Keratinocyte (primary cell): ENCODE measurements around the gene STEAP1B. TPM values are rescaled to one million over a fixed set of nuclear protein-coding genes. Genes with fewer than 3 reads are reported as not detected.

Experiments
- DNase-seq: peaks from one replicate; pipeline ENCODE4 v3.0.0-alpha.2; 2011; ENCODE audit warnings: low read depth, missing footprints, low spot score
- FAIRE-seq: peaks from 2 replicates; lab custom pipeline; 2011; peaks lifted over from hg19 to GRCh38; lab: Jason Lieb, UNC
- H2AFZ ChIP-seq: 2 replicates; pipeline ENCODE4 v1.6.0; 2012; ENCODE audit warnings: low read length, control low read depth, inconsistent platforms; ENCODE audit not compliant: control insufficient read depth
- H3K27ac ChIP-seq: 2 replicates; pipeline ENCODE4 v1.5.1; 2011; ENCODE audit warnings: low read length; ENCODE audit not compliant: control insufficient read depth, insufficient read depth
- H3K27me3 ChIP-seq: 3 replicates; pipeline ENCODE4 v1.6.0; 2011; ENCODE audit warnings: low read length; ENCODE audit not compliant: control insufficient read depth, insufficient read depth; ENCODE audit errors: extremely low read depth
- H3K36me3 ChIP-seq, 2 experiments: 2 replicates in 1 of 2; 3 replicates in 1 of 2; pipeline ENCODE4 v1.5.1; 2011; ENCODE audit warnings: low read length in 2 of 2, mild to moderate bottlenecking in 1 of 2; ENCODE audit not compliant: control insufficient read depth in 2 of 2, insufficient read depth in 2 of 2; ENCODE audit errors: extremely low read depth in 1 of 2
- H3K4me1 ChIP-seq: 3 replicates; pipeline ENCODE4 v1.5.1; 2011; ENCODE audit warnings: low read length; ENCODE audit not compliant: control insufficient read depth, insufficient read depth; ENCODE audit errors: extremely low read depth
- H3K4me2 ChIP-seq: 3 replicates; pipeline ENCODE4 v1.6.0; 2011; ENCODE audit warnings: low read depth, low read length; ENCODE audit not compliant: control insufficient read depth, insufficient read depth; ENCODE audit errors: extremely low read depth
- H3K4me3 ChIP-seq, 3 experiments: fragments of 200-600 bp in 1 of 3; sonication (generic) in 1 of 3; 2 replicates in 2 of 3; 3 replicates in 1 of 3; pipeline ENCODE4 v1.5.1; 2011 to 2016; ENCODE audit warnings: low read length in 3 of 3, mild to moderate bottlenecking in 3 of 3, control low read depth in 2 of 3, inconsistent platforms in 1 of 3, low read depth in 1 of 3, mixed read lengths in 1 of 3, mixed run types in 1 of 3, moderate library complexity in 1 of 3; ENCODE audit not compliant: control insufficient read depth in 2 of 3, insufficient read depth in 2 of 3; ENCODE audit errors: extremely low read depth in 1 of 3
- H3K79me2 ChIP-seq: 2 replicates; pipeline ENCODE4 v1.6.0; 2012; ENCODE audit warnings: low read length; ENCODE audit not compliant: control insufficient read depth, insufficient read depth
- H3K9ac ChIP-seq: 3 replicates; pipeline ENCODE4 v1.6.0; 2011; ENCODE audit warnings: low read length; ENCODE audit not compliant: control insufficient read depth, insufficient read depth; ENCODE audit errors: extremely low read depth
- H3K9me1 ChIP-seq: 3 replicates; pipeline ENCODE4 v1.6.0; 2011; ENCODE audit warnings: low read length; ENCODE audit not compliant: control insufficient read depth, insufficient read depth; ENCODE audit errors: extremely low read depth
- H3K9me3 ChIP-seq: 2 replicates; pipeline ENCODE4 v1.5.1; 2012; ENCODE audit warnings: low read depth, low read length; ENCODE audit not compliant: control insufficient read depth
- H4K20me1 ChIP-seq: 3 replicates; pipeline ENCODE4 v1.6.0; 2011; ENCODE audit warnings: low read length; ENCODE audit not compliant: control insufficient read depth, insufficient read depth; ENCODE audit errors: extremely low read depth
- EZH2 ChIP-seq: IDR thresholded peaks from one replicate; pipeline ENCODE4 v1.6.1; 2012; ENCODE audit warnings: inconsistent platforms, mild to moderate bottlenecking, low read length, moderate library complexity
- dilution Hi-C: fragments of 300-500 bp; cut with MboI; formaldehyde crosslinking; loops from one replicate; pipeline ENCODE4 v1.7.0; 2020; ENCODE audit warnings: low sequenced_read_pairs; ENCODE audit not compliant: extremely low pct_ligation_motif_present
- polyA plus RNA-seq, 5 experiments: library from polyadenylated mRNA; depleted of rRNA in 3 of 5; stranded (reverse) in 3 of 5; stranded (forward) in 1 of 5; unstranded in 1 of 5; fragments of >200 nt; gene quantifications; 1 replicate in 1 of 5; 2 replicates in 3 of 5; 3 replicates in 1 of 5; pipeline versions ENCODE4 v1.2.1 to v1.2.3, GENCODE V29; 2011 to 2012; ENCODE audit warnings: missing spikeins in 2 of 5, low read depth in 1 of 5, low replicate concordance in 1 of 5
- TF ChIP-seq, protein P1 (sequence below), 3 experiments: IDR thresholded peaks in 1 of 3; conservative IDR thresholded peaks in 1 of 3; optimal IDR thresholded peaks in 1 of 3; 2 replicates in 2 of 3; 3 replicates in 1 of 3; pipeline versions ENCODE3 to v1.5.1; 2011; ENCODE audit warnings: low read length in 3 of 3, mild to moderate bottlenecking in 3 of 3, moderate library complexity in 2 of 3, control low read depth in 1 of 3, inconsistent platforms in 1 of 3; ENCODE audit not compliant: insufficient read depth in 2 of 3; ENCODE audit errors: extremely low read depth in 1 of 3

Gene STEAP1B
- polyA plus RNA-seq, 1 donor (not counting 4 experiments of a cell fraction or from before 2014, with no cell fraction given) = 18.9 TPM

DNA sequence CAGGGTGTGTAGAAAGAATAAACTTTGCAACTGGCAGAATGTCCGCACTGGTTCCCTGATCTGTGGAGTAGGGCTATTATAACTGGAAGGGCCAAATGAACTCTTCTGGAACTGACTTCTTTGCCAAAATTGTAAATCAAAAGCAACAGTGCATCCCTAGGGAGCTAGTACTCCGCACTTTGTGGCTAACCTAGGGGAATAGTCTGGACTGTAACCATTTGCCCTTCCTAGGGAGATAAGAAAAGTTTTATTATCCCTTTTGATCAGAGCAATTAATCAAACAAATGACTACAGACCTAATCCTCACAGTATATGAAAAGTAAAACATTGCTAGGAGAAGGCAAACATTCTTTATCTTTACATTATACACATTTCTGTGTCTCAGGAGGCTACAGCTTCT lies 45.5 kb upstream of the STEAP1B start:
- Histone ChIP-seq H3K36me3 (no peaks in the 10 kb centered on the region), H3K27me3 (peaks cover 14% of the 10 kb centered on the region), H3K27ac (no peak overlapping the region), H4K20me1 (no peaks in the 10 kb centered on the region), H2AFZ (no peak overlapping the region), H3K9me1 (no peaks in the 10 kb centered on the region), H3K4me3 (no peak overlapping the region), H3K9me3 (no peaks in the 10 kb centered on the region), H3K4me2 (no peak overlapping the region), H3K9ac (no peak overlapping the region), H3K4me1 (peaks cover 14% of the 10 kb centered on the region), H3K79me2 (no peaks in the 10 kb centered on the region)
- DNase-seq (no peak), FAIRE-seq (no peak)
- dilution Hi-C loops = no loop called here
- TF ChIP-seq, protein P1, sequence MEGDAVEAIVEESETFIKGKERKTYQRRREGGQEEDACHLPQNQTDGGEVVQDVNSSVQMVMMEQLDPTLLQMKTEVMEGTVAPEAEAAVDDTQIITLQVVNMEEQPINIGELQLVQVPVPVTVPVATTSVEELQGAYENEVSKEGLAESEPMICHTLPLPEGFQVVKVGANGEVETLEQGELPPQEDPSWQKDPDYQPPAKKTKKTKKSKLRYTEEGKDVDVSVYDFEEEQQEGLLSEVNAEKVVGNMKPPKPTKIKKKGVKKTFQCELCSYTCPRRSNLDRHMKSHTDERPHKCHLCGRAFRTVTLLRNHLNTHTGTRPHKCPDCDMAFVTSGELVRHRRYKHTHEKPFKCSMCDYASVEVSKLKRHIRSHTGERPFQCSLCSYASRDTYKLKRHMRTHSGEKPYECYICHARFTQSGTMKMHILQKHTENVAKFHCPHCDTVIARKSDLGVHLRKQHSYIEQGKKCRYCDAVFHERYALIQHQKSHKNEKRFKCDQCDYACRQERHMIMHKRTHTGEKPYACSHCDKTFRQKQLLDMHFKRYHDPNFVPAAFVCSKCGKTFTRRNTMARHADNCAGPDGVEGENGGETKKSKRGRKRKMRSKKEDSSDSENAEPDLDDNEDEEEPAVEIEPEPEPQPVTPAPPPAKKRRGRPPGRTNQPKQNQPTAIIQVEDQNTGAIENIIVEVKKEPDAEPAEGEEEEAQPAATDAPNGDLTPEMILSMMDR (optimal IDR thresholded peaks at IDR 0.05 in 1 of 3, IDR thresholded peaks at IDR 0.05 in 1 of 3, conservative IDR thresholded peaks at IDR 0.05 in 1 of 3; ENCODE audit: extremely low read depth in 1 of 3, insufficient read depth in 2 of 3, low read length in 3 of 3) = no peak
- TF ChIP-seq EZH2 = no peak

DNA sequence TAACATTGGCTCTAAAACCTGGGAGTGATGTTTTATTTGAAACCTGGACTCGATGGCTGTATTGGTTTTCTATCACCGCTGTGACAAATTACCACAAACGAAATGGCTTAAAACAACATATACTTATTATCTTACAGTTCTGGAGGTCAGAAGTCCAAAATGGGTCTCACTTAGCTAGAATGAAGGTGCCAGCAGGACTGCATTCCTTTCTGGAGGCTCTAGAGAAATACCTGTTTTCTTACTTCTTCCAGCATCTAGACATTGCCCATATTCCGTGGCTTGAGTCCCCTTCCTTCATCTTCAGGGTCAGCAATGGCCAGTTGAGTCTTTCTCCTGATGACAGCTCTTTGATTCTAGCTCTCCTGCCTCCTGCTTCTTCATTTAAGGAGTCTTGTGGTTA lies 44.3 kb upstream of the STEAP1B start:
- H3K36me3 ChIP-seq = no peaks in the 10 kb centered on the region
- no peaks in the 10 kb centered on the region for H4K20me1 ChIP-seq
- no peak overlapping the region for H3K9ac ChIP-seq
- dilution Hi-C loops = no loop called here
- FAIRE-seq = no peak
- no peak overlapping the region for H3K4me3 ChIP-seq
- no peak for DNase-seq
- peaks cover 5% of the 10 kb centered on the region for H3K27me3 ChIP-seq
- no peak overlapping the region for H3K4me2 ChIP-seq
- no peaks in the 10 kb centered on the region for H3K9me1 ChIP-seq
- no peaks in the 10 kb centered on the region for H3K9me3 ChIP-seq
- no peaks in the 10 kb centered on the region for H3K79me2 ChIP-seq
- H3K4me1 ChIP-seq = peaks cover 2% of the 10 kb centered on the region
- H3K27ac ChIP-seq = no peak overlapping the region
- no peak overlapping the region for H2AFZ ChIP-seq
- TF ChIP-seq, protein P1 (optimal IDR thresholded peaks at IDR 0.05 in 1 of 3, IDR thresholded peaks at IDR 0.05 in 1 of 3, conservative IDR thresholded peaks at IDR 0.05 in 1 of 3; ENCODE audit: extremely low read depth in 1 of 3, insufficient read depth in 2 of 3, low read length in 3 of 3) = no peak
- no peak for TF ChIP-seq EZH2
